Measurements from ENCODE around the gene TRIP4. TPM values are rescaled to one million over a fixed set of nuclear protein-coding genes. Genes with fewer than 3 reads are reported as not detected.
"Not testable (repeated sequence)": the region's sequence is repeated elsewhere in the genome, so short reads cannot be mapped to it uniquely, and the experiment has no call there.

Gene TRIP4
- total RNA-seq, 1 donor from 2014 or later, result 23.2 TPM

- Histone ChIP-seq H3K27me3 (ENCODE audit: low read depth) (no peaks in the 10 kb centered on the region), H3K27ac (no peak overlapping the region), H3K4me1 (peaks cover 26% of the 10 kb centered on the region), H3K36me3 (no peaks in the 10 kb centered on the region), H3K9me3 (no peaks in the 10 kb centered on the region), H3K4me3 (no peak overlapping the region)
- DNase-seq (no peak), ATAC-seq (no peak)
- TF ChIP-seq CTCF (IDR thresholded peaks at IDR 0.05), result no peak
- intact Hi-C loops (cut with DNase I), result no loop called here
Observed at GRCh38 chr15:64480891-64481290, 93.3 kb downstream of the TRIP4 start.

GRCh38 chr15:64483749-64484148, 96.1 kb downstream of the TRIP4 start:
- Histone ChIP-seq H3K27ac (no peak overlapping the region), H3K36me3 (peaks cover under 1% of the 10 kb centered on the region), H3K4me3 (no peak overlapping the region), H3K9me3 (no peaks in the 10 kb centered on the region), H3K27me3 (ENCODE audit: low read depth) (no peaks in the 10 kb centered on the region), H3K4me1 (peaks cover 20% of the 10 kb centered on the region)
- ATAC-seq (no peak), DNase-seq (no peak)
- TF ChIP-seq CTCF (IDR thresholded peaks at IDR 0.05), result no peak
- intact Hi-C loops (cut with DNase I), result no loop called here

- H3K27ac ChIP-seq, result no peak overlapping the region
- H3K4me1 ChIP-seq, result peaks cover 3% of the 10 kb centered on the region
- peaks cover 5% of the 10 kb centered on the region for H3K36me3 ChIP-seq
- no peak for ATAC-seq
- H3K27me3 ChIP-seq (ENCODE audit: low read depth), result no peaks in the 10 kb centered on the region
- intact Hi-C loops (cut with DNase I), result no loop called here
- no peak overlapping the region for H3K4me3 ChIP-seq
- TF ChIP-seq CTCF (IDR thresholded peaks at IDR 0.05), result no peak
- DNase-seq, result no peak
- no peaks in the 10 kb centered on the region for H3K9me3 ChIP-seq
Observed at GRCh38 chr15:64485796-64486195, 98.2 kb downstream of the TRIP4 start.

GRCh38 chr15:64490598-64491259, 103.1 kb downstream of the TRIP4 start:
- intact Hi-C loops (cut with DNase I), result no loop called here
- ATAC-seq, result no peak
- no peak for TF ChIP-seq CTCF (IDR thresholded peaks at IDR 0.05)

GRCh38 chr15:64493641-64494040, 106.0 kb downstream of the TRIP4 start:
- DNase-seq, result no peak
- H3K4me3 ChIP-seq, result no peak overlapping the region
- TF ChIP-seq CTCF (IDR thresholded peaks at IDR 0.05), result no peak
- H3K27ac ChIP-seq, result no peak overlapping the region
- H3K27me3 ChIP-seq (ENCODE audit: low read depth), result no peaks in the 10 kb centered on the region
- H3K4me1 ChIP-seq, result peaks cover 3% of the 10 kb centered on the region
- no peaks in the 10 kb centered on the region for H3K9me3 ChIP-seq
- intact Hi-C loops (cut with DNase I), result no loop called here
- no peak for ATAC-seq
- peaks cover 5% of the 10 kb centered on the region for H3K36me3 ChIP-seq

More at GRCh38 chr15:64490598-64491259, 103.1 kb downstream of the TRIP4 start:
- Histone ChIP-seq H3K4me3 (no peak overlapping the region), H3K9me3 (no peaks in the 10 kb centered on the region), H3K4me1 (peaks cover 3% of the 10 kb centered on the region), H3K27ac (no peak overlapping the region), H3K36me3 (peaks cover 5% of the 10 kb centered on the region), H3K27me3 (ENCODE audit: low read depth) (no peaks in the 10 kb centered on the region)
- DNase-seq, result no peak

- H3K9me3 ChIP-seq; H3K27ac ChIP-seq; ATAC-seq; H3K4me3 ChIP-seq; H3K4me1 ChIP-seq; DNase-seq; H3K27me3 ChIP-seq (ENCODE audit: low read depth); intact Hi-C loops (cut with DNase I): not testable (repeated sequence)
- peaks cover 18% of the 10 kb centered on the region for H3K36me3 ChIP-seq
Observed at GRCh38 chr15:64495968-64496367, 108.3 kb downstream of the TRIP4 start.
